SK-N-SH (cell line): Measurements from ENCODE around the gene HTRA3. TPM values are rescaled to one million over a fixed set of nuclear protein-coding genes. Genes with fewer than 3 reads are reported as not detected.

ENCODE experiments used
- CTCF ChIA-PET: fragments of 300-600, 350-600 bp; formaldehyde crosslinking; extraction: SDS; loops from one replicate; lab custom pipeline; 2021; lab: Yijun Ruan, JAX
- POLR2A ChIA-PET: fragments of 350-600 bp; sonication (Branson Sonifier 250); formaldehyde crosslinking; extraction: SDS; loops from one replicate; lab custom pipeline; 2020; ENCODE audit warnings: antibody characterized with exemption, inconsistent platforms; lab: Yijun Ruan, JAX
- DNase-seq: peaks from one replicate; pipeline ENCODE4 v3.0.0; 2012
- H2AFZ ChIP-seq: fragments of 200-600 bp; sonication (generic); 2 replicates; pipeline ENCODE4 v1.8.1; 2016; ENCODE audit warnings: antibody characterized with exemption, mild to moderate bottlenecking, low read depth
- H3F3A ChIP-seq: fragments of 200-600 bp; sonication (generic); replicated peaks from 2 replicates; pipeline ENCODE3; 2016; ENCODE audit warnings: antibody characterized with exemption, mild to moderate bottlenecking; ENCODE audit not compliant: insufficient read depth
- H3K27ac ChIP-seq, 2 experiments: fragments of 200-500 bp in 1 of 2; fragments of 200-600 bp in 1 of 2; sonication (Bioruptor generic) in 1 of 2; sonication (generic), shearing (Covaris generic) in 1 of 2; 2 replicates each; pipeline versions ENCODE4 v1.5.1 to v1.6.1; 2014 to 2016; ENCODE audit warnings: low read depth in 2 of 2, inconsistent platforms in 1 of 2, low read length in 1 of 2, mild to moderate bottlenecking in 1 of 2, mixed read lengths in 1 of 2
- H3K27me3 ChIP-seq: fragments of 200-600 bp; sonication (generic), shearing (Covaris generic); 2 replicates; pipeline ENCODE4 v1.6.1; 2016; ENCODE audit warnings: mixed run types; ENCODE audit not compliant: insufficient read depth
- H3K36me3 ChIP-seq, 2 experiments: fragments of 200-500 bp in 1 of 2; fragments of 200-600 bp in 1 of 2; sonication (Bioruptor generic) in 1 of 2; sonication (generic) in 1 of 2; replicated peaks in 1 of 2; 2 replicates each; pipeline versions ENCODE3 to v1.5.1; 2014 to 2016; ENCODE audit warnings: low read length in 1 of 2, mild to moderate bottlenecking in 1 of 2; ENCODE audit not compliant: insufficient read depth in 2 of 2, control insufficient read depth in 1 of 2
- H3K4me1 ChIP-seq, 2 experiments: fragments of 200-500 bp in 1 of 2; fragments of 200-600 bp in 1 of 2; sonication (Bioruptor generic) in 1 of 2; sonication (generic), shearing (Covaris generic) in 1 of 2; 2 replicates each; pipeline versions ENCODE4 v1.5.1 to v1.6.1; 2014 to 2016; ENCODE audit warnings: low read depth in 1 of 2, low read length in 1 of 2, mixed run types in 1 of 2; ENCODE audit not compliant: insufficient read depth in 2 of 2, control insufficient read depth in 1 of 2
- H3K4me2 ChIP-seq: fragments of 200-600 bp; sonication (generic), shearing (Covaris generic); 2 replicates; pipeline ENCODE4 v1.6.1; 2017; ENCODE audit warnings: mixed run types
- H3K4me3 ChIP-seq, 2 experiments: fragments of 200-500 bp in 1 of 2; fragments of 200-600 bp in 1 of 2; sonication (Bioruptor generic) in 1 of 2; sonication (generic), shearing (Covaris generic) in 1 of 2; 2 replicates each; pipeline versions ENCODE4 v1.5.1 to v1.8.1; 2014 to 2016; ENCODE audit warnings: low read depth in 2 of 2, inconsistent platforms in 1 of 2, low read length in 1 of 2, mild to moderate bottlenecking in 1 of 2, mixed read lengths in 1 of 2, moderate library complexity in 1 of 2
- H3K79me2 ChIP-seq: fragments of 200-600 bp; sonication (generic); 2 replicates; pipeline ENCODE4 v1.8.1; 2017; ENCODE audit warnings: mild to moderate bottlenecking; ENCODE audit not compliant: insufficient read depth
- H3K9ac ChIP-seq: fragments of 200-600 bp; sonication (generic); 2 replicates; pipeline ENCODE4 v1.6.1; 2017; ENCODE audit warnings: mixed run types
- H3K9me2 ChIP-seq: fragments of 200-600 bp; sonication (generic); 2 replicates; pipeline ENCODE4 v1.6.1; 2017; ENCODE audit warnings: mixed run types
- H3K9me3 ChIP-seq: fragments of 200-600 bp; sonication (generic); 2 replicates; pipeline ENCODE4 v1.6.1; 2017; ENCODE audit warnings: mixed run types, mild to moderate bottlenecking, moderate library complexity
- H4K20me1 ChIP-seq: fragments of 200-600 bp; sonication (generic); 2 replicates; pipeline ENCODE4 v1.6.1; 2017; ENCODE audit warnings: mild to moderate bottlenecking, mixed run types; ENCODE audit not compliant: insufficient read depth
- ELF1 ChIP-seq: IDR thresholded peaks from 2 replicates; pipeline ENCODE4 v1.4.0; 2012
- FOXJ3 ChIP-seq: sonication (generic); formaldehyde crosslinking; IDR thresholded peaks from 2 replicates; pipeline ENCODE4 v1.5.1; 2020; ENCODE audit warnings: mild to moderate bottlenecking, missing genetic modification reagents
- GATA2 ChIP-seq: sonication (generic); formaldehyde crosslinking; IDR thresholded peaks from 2 replicates; pipeline ENCODE4 v1.5.0; 2020; ENCODE audit warnings: mild to moderate bottlenecking, missing genetic modification reagents
- JUND ChIP-seq: IDR thresholded peaks from 2 replicates; pipeline ENCODE4 v1.4.0; 2012
- MEF2A ChIP-seq: IDR thresholded peaks from 2 replicates; pipeline ENCODE4 v1.4.0; 2012; ENCODE audit warnings: low read depth, borderline replicate concordance
- MXI1 ChIP-seq: IDR thresholded peaks from 2 replicates; pipeline ENCODE4 v1.6.1; 2012; ENCODE audit warnings: mild to moderate bottlenecking, low read depth, low read length, improper control_type of control experiment
- RCOR1 ChIP-seq: fragments of 150-350 bp; IDR thresholded peaks from 2 replicates; pipeline ENCODE4 v1.6.1; 2017; ENCODE audit warnings: antibody characterized with exemption, low read length
- RFX5 ChIP-seq: IDR thresholded peaks from 2 replicates; pipeline ENCODE4 v1.6.1; 2012; ENCODE audit warnings: mild to moderate bottlenecking, improper control_type of control experiment, low read length
- SIN3A ChIP-seq: IDR thresholded peaks from 2 replicates; pipeline ENCODE4 v1.6.1; 2012; ENCODE audit warnings: low read depth, mild to moderate bottlenecking, low read length, moderate library complexity, borderline replicate concordance
- SMC3 ChIP-seq: IDR thresholded peaks from 2 replicates; pipeline ENCODE4 v1.6.1; 2012; ENCODE audit warnings: low read depth, low read length, improper control_type of control experiment
- TCF12 ChIP-seq: IDR thresholded peaks from 2 replicates; pipeline ENCODE4 v1.4.0; 2012
- TEAD4 ChIP-seq: IDR thresholded peaks from 2 replicates; pipeline ENCODE4 v1.4.0; 2012; ENCODE audit warnings: mild to moderate bottlenecking, borderline replicate concordance; ENCODE audit not compliant: insufficient read depth
- USF2 ChIP-seq: fragments of 150-350 bp; IDR thresholded peaks from 2 replicates; pipeline ENCODE4 v1.6.1; 2017; ENCODE audit warnings: antibody characterized with exemption, low read length, low read depth, borderline replicate concordance
- WGBS: methylation state at CpG from one replicate; pipeline ENCODE4 v1.1.6; 2017; ENCODE audit warnings: low lambda C conversion rate; 5-methylcytosine and 5-hydroxymethylcytosine counted together
- polyA plus RNA-seq, 3 experiments: library from polyadenylated mRNA; depleted of rRNA; stranded (reverse); fragments of >200 nt; gene quantifications; 2 replicates each; pipeline ENCODE4 v1.2.3, GENCODE V29; 2012
- TF ChIP-seq, protein P1 (sequence below): fragments of 150-350 bp; IDR thresholded peaks from 2 replicates; pipeline ENCODE4 v1.6.1; 2016; ENCODE audit warnings: mild to moderate bottlenecking, low read depth, low read length

The HTRA3 gene
- polyA plus RNA-seq, 1 of the 3 experiments (the other 2 are of a cell fraction): 0.05 TPM

DNA sequence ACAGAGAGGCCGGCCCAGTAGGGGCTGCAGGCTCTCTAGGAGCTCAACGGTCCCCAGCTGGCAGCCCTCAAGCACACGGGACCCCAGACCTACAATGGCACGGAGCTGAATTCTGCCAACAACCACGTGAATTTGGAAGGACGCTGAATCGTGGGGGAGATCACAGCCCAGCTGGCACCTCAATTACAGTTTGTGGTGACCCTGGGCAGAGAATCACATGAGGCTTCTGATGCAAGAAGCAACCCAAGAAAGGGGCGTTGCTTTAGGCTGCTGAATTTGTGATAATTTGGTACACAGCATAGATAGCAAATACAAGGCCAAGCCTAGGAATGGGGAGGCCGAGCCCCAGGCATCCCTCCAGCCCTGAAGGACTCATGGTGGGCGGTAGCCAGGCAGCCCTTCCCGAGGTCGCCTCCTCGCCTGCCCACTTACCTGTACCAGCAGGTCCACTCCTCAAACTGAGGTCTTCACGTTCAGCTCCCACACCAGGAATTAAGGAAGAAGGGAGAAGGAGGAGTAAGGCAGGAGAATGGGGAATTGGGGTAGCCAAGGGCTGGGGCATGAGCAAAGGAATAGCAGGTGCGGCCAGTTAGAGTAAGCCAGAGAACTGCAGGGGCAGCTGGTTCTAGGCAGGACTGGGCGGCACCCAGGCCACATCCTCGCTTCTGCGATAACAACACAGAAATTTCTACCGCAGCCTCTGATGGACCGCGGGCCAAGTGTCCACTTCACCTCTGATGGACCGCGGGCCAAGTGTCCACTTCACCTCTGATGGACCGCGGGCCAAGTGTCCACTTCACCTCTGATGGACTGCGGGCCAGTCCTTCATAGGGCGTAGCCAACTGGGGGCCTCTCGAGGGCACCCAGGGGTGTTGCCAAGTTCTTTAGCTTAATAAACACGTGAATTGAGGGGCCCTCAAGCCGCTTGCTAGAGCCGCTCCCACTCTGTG, 23.4 kb upstream of the HTRA3 start:
- DNase-seq: no peak
- H3K36me3 ChIP-seq: no peaks in the 10 kb centered on the region
- no peak overlapping the region for H3K4me3 ChIP-seq
- H2AFZ ChIP-seq: no peak overlapping the region
- ChIA-PET POLR2A (no interaction called here), CTCF (interaction anchor here (2.5 to 6.8 kb wide), 3 partner anchors 69 to 164 kb away, joined by 8 to 115 read pairs (median 11); no protein-coding TSS in a partner anchor)
- no peaks in the 10 kb centered on the region for H3K9me3 ChIP-seq
- no peak overlapping the region for H3K27ac ChIP-seq
- no peaks in the 10 kb centered on the region for H3F3A ChIP-seq
- no peaks in the 10 kb centered on the region for H4K20me1 ChIP-seq
- H3K9ac ChIP-seq: no peak overlapping the region
- H3K9me2 ChIP-seq: no peaks in the 10 kb centered on the region
- 87% methylated on average over 19 of the region's 31 CpGs for WGBS
- H3K27me3 ChIP-seq: no peaks in the 10 kb centered on the region
- H3K4me1 ChIP-seq: peaks cover 4 to 8% of the 10 kb centered on the region in 2 experiments; a peak in 1 of 4 replicates
- TF ChIP-seq SMC3: no peak
- TF ChIP-seq MXI1: no peak
- TF ChIP-seq TEAD4: no peak
- TF ChIP-seq, protein P1, sequence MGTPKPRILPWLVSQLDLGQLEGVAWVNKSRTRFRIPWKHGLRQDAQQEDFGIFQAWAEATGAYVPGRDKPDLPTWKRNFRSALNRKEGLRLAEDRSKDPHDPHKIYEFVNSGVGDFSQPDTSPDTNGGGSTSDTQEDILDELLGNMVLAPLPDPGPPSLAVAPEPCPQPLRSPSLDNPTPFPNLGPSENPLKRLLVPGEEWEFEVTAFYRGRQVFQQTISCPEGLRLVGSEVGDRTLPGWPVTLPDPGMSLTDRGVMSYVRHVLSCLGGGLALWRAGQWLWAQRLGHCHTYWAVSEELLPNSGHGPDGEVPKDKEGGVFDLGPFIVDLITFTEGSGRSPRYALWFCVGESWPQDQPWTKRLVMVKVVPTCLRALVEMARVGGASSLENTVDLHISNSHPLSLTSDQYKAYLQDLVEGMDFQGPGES: no peak
- TF ChIP-seq ELF1: no peak
- TF ChIP-seq USF2: no peak
- no peak for TF ChIP-seq GATA2 (CRISPR knock-in tag)
- TF ChIP-seq RCOR1: no peak
- TF ChIP-seq RFX5: no peak
- no peak for TF ChIP-seq JUND
- H3K4me2 ChIP-seq: no peak overlapping the region
- H3K79me2 ChIP-seq: no peaks in the 10 kb centered on the region

GRCh38 chr4:8247047-8247930, 22.3 kb upstream of the HTRA3 start:
- Histone ChIP-seq H3K4me1 (peaks cover 4 to 7% of the 10 kb centered on the region in 2 experiments; a peak in 1 of 4 replicates), H3K9me2 (no peaks in the 10 kb centered on the region), H4K20me1 (no peaks in the 10 kb centered on the region), H2AFZ (no peak overlapping the region), H3K4me3 (no peak overlapping the region), H3K36me3 (no peaks in the 10 kb centered on the region), H3K9ac (no peak overlapping the region), H3K27ac (no peak overlapping the region), H3K27me3 (no peaks in the 10 kb centered on the region), H3K9me3 (no peaks in the 10 kb centered on the region), H3F3A (no peaks in the 10 kb centered on the region), H3K79me2 (no peaks in the 10 kb centered on the region), H3K4me2 (no peak overlapping the region)
- no peak for TF ChIP-seq MEF2A
- no peak for TF ChIP-seq SIN3A
- no peak for TF ChIP-seq ELF1
- TF ChIP-seq RFX5: no peak
- no peak for TF ChIP-seq FOXJ3 (CRISPR knock-in tag)
- no peak for TF ChIP-seq MXI1
- no peak for TF ChIP-seq GATA2 (CRISPR knock-in tag)
- no peak for TF ChIP-seq TCF12
- DNase-seq: no peak
- WGBS: 89% methylated on average over 5 of the region's 31 CpGs
- POLR2A ChIA-PET: no interaction called here
- CTCF ChIA-PET: interaction anchor here (1.3 to 3.9 kb wide), 3 partner anchors 70 to 163 kb away, joined by 3 to 11 read pairs (median 8); no protein-coding TSS in a partner anchor
